B cell (primary cell): ENCODE measurements around the gene SARM1. TPM values are rescaled to one million over a fixed set of nuclear protein-coding genes. Genes with fewer than 3 reads are reported as not detected.

Experiments
- ATAC-seq: fragments of 200-7000 bp; cut with Tn5 transposase; one replicate; pipeline ENCODE4 v1.10.0; 2021; ENCODE audit warnings: low read depth, mild to moderate bottlenecking, moderate number of reproducible peaks, moderate library complexity
- CTCF ChIA-PET: fragments of 350-600 bp; sonication (Branson Sonifier 250); formaldehyde crosslinking; loops from one replicate; lab custom pipeline; 2021; ENCODE audit warnings: antibody characterized with exemption, inconsistent platforms; lab: Charles Lee
- POLR2A ChIA-PET: fragments of 350-600 bp; sonication (Branson Sonifier 250); formaldehyde crosslinking; loops from one replicate; lab custom pipeline; 2021; ENCODE audit warnings: antibody characterized with exemption; lab: Charles Lee
- DNase-seq: peaks from one replicate; pipeline ENCODE4 v3.0.0; 2013
- H2AFZ ChIP-seq: 2 replicates; pipeline ENCODE4 v1.6.1; 2012; ENCODE audit warnings: mild to moderate bottlenecking, low read depth, low read length; ENCODE audit not compliant: insufficient read depth, poor library complexity, severe bottlenecking
- H3K27ac ChIP-seq, 2 donors: 1 replicate in 1 of 2; 2 replicates in 1 of 2; pipeline ENCODE4 v1.5.1; 2012 to 2013; ENCODE audit warnings: low read length in 2 of 2, mild to moderate bottlenecking in 2 of 2, moderate library complexity in 1 of 2
- H3K27me3 ChIP-seq, 4 experiments: fragments of 200-600 bp in 1 of 4; sonication (generic) in 1 of 4; replicated peaks in 1 of 4; 1 replicate in 2 of 4; 2 replicates in 2 of 4; pipeline versions ENCODE4 v1.6.1 to v1.7.0; 2013 to 2016; ENCODE audit warnings: low read length in 3 of 4, mild to moderate bottlenecking in 2 of 4, mixed read lengths in 1 of 4, moderate library complexity in 1 of 4; ENCODE audit not compliant: insufficient read depth in 4 of 4, control insufficient read depth in 3 of 4; ENCODE audit errors: control extremely low read depth in 1 of 4
- H3K36me3 ChIP-seq, 2 experiments: replicated peaks in 1 of 2; 1 replicate in 1 of 2; 2 replicates in 1 of 2; pipeline versions ENCODE4 v1.6.1 to v1.7.1; 2013; ENCODE audit warnings: low read length in 1 of 2; ENCODE audit not compliant: insufficient read depth in 2 of 2, control insufficient read depth in 1 of 2; ENCODE audit errors: control extremely low read depth in 1 of 2, extremely low read depth in 1 of 2
- H3K4me1 ChIP-seq, 2 donors: fragments of 200-600 bp in 1 of 2; sonication (generic) in 1 of 2; 1 replicate in 1 of 2; 2 replicates in 1 of 2; pipeline versions ENCODE4 v1.5.1 to v1.6.1; 2013 to 2017; ENCODE audit warnings: low read length in 2 of 2; ENCODE audit not compliant: control insufficient read depth in 2 of 2, insufficient read depth in 2 of 2
- H3K4me2 ChIP-seq: replicated peaks from 2 replicates; pipeline ENCODE3; 2012; ENCODE audit warnings: mild to moderate bottlenecking, low read depth, low read length; ENCODE audit not compliant: poor library complexity, severe bottlenecking
- H3K4me3 ChIP-seq, 5 experiments: fragments of 200-600 bp in 1 of 5; sonication (generic) in 1 of 5; 1 replicate in 3 of 5; 2 replicates in 2 of 5; pipeline versions ENCODE4 v1.5.1 to v1.7.0; 2011 to 2016; ENCODE audit warnings: low read length in 4 of 5, mild to moderate bottlenecking in 4 of 5, low read depth in 2 of 5, control low read depth in 1 of 5, moderate library complexity in 1 of 5; ENCODE audit not compliant: insufficient read depth in 1 of 5; ENCODE audit errors: control extremely low read depth in 1 of 5, extremely low read depth in 1 of 5
- H3K79me2 ChIP-seq: fragments of 200-600 bp; sonication (generic); one replicate; pipeline ENCODE4 v1.6.0; 2016; ENCODE audit warnings: low read length; ENCODE audit not compliant: control insufficient read depth, insufficient read depth
- H3K9ac ChIP-seq: fragments of 200-600 bp; sonication (generic); 2 replicates; pipeline ENCODE4 v1.6.1; 2017; ENCODE audit warnings: mild to moderate bottlenecking, low read length, moderate library complexity
- H3K9me3 ChIP-seq, 3 donors: one replicate each; pipeline versions ENCODE4 v1.6.1 to v1.7.1; 2013; ENCODE audit warnings: low read length in 2 of 3; ENCODE audit not compliant: control insufficient read depth in 2 of 3, insufficient read depth in 1 of 3; ENCODE audit errors: control extremely low read depth in 1 of 3
- H4K20me1 ChIP-seq: 2 replicates; pipeline ENCODE4 v1.6.0; 2012; ENCODE audit warnings: mild to moderate bottlenecking, low read length; ENCODE audit not compliant: insufficient read depth, control insufficient read depth, poor library complexity, severe bottlenecking
- H3K27ac Mint-ChIP-seq: one replicate; pipeline ENCODE4 v1.8.0; 2021; ENCODE audit warnings: mixed read lengths
- H3K27me3 Mint-ChIP-seq: one replicate; pipeline ENCODE4 v1.8.0; 2021; ENCODE audit warnings: mixed read lengths
- H3K4me1 Mint-ChIP-seq: one replicate; pipeline ENCODE4 v1.8.0; 2021; ENCODE audit warnings: mixed read lengths
- H3K4me3 Mint-ChIP-seq: one replicate; pipeline ENCODE4 v1.8.0; 2021; ENCODE audit warnings: mixed read lengths
- H3K9me3 Mint-ChIP-seq: one replicate; pipeline ENCODE4 v1.8.0; 2022; ENCODE audit warnings: mixed read lengths; ENCODE audit not compliant: insufficient read depth
- CTCF ChIP-seq: fragments of 200-600 bp; IDR thresholded peaks from one replicate; pipeline ENCODE4 v1.8.0; 2022; ENCODE audit warnings: antibody characterized with exemption, mild to moderate bottlenecking
- EZH2 ChIP-seq: IDR thresholded peaks from 2 replicates; pipeline ENCODE4 v1.6.1; 2012; ENCODE audit warnings: borderline replicate concordance, low read depth, mild to moderate bottlenecking, moderate library complexity, low read length; ENCODE audit not compliant: insufficient read depth, poor library complexity, severe bottlenecking
- WGBS: methylation state at CpG from one replicate; pipeline ENCODE4 v1.1.5; 2013; ENCODE audit warnings: missing lambda C conversion rate; ENCODE audit not compliant: insufficient coverage; 5-methylcytosine and 5-hydroxymethylcytosine counted together
- intact Hi-C: fragments of 100-400 bp; cut with micrococcal nuclease; formaldehyde crosslinking; loops from one replicate; pipeline ENCODE4 v1.10.0; 2022
- polyA plus RNA-seq: library from polyadenylated mRNA; depleted of rRNA; stranded (reverse); fragments of >200 nt; gene quantifications from 2 replicates; pipeline ENCODE4 v1.2.3, GENCODE V29; 2012
- total RNA-seq, 2 donors: library from RNA; stranded (reverse); fragments of 120-200 nt in 1 of 2; gene quantifications; 1 replicate in 1 of 2; 2 replicates in 1 of 2; pipeline versions ENCODE4 v1.2.3 to v1.2.4, GENCODE V29; 2013 to 2022

SARM1 gene
- total and polyA plus RNA-seq, 2 donors (not counting 1 experiment from before 2014, with no cell fraction given): 22.5 to 32.8 TPM

GRCh38 chr17:28443901-28444638 lies 72.6 kb downstream of the SARM1 start:
- H3K79me2 ChIP-seq: no peaks in the 10 kb centered on the region
- ChIA-PET CTCF (no interaction called here), POLR2A (no interaction called here)
- no peak overlapping the region for H3K9ac ChIP-seq
- H2AFZ ChIP-seq: no peak overlapping the region
- H4K20me1 ChIP-seq: no peaks in the 10 kb centered on the region
- H3K9me3 Mint-ChIP-seq: no peaks in the 10 kb centered on the region
- ATAC-seq: no peak
- intact Hi-C loops: no loop called here
- no peak overlapping the region for H3K27ac ChIP-seq
- H3K36me3 ChIP-seq: no peaks in the 10 kb centered on the region
- no peak overlapping the region for H3K4me3 Mint-ChIP-seq
- no peak overlapping the region for H3K27ac Mint-ChIP-seq
- H3K4me3 ChIP-seq: no peak overlapping the region
- H3K9me3 ChIP-seq: peaks cover 0 to 7% (median 0%) of the 10 kb centered on the region in 3 donors
- H3K4me1 ChIP-seq: no peaks in the 10 kb centered on the region
- no peak overlapping the region for H3K4me2 ChIP-seq
- 97% methylated on average over 7 of the region's 9 CpGs for WGBS
- peaks cover 25% of the 10 kb centered on the region for H3K27me3 Mint-ChIP-seq
- peaks cover 0 to 3% (median under 1%) of the 10 kb centered on the region in 4 experiments for H3K27me3 ChIP-seq
- TF ChIP-seq CTCF (no peak), EZH2 (no peak)
- H3K4me1 Mint-ChIP-seq: no peaks in the 10 kb centered on the region
- no peak for DNase-seq

- DNase-seq (no peak), ATAC-seq (no peak)
- no peaks in the 10 kb centered on the region for H3K79me2 ChIP-seq
- ChIA-PET CTCF (no interaction called here), POLR2A (no interaction called here)
- H3K27ac ChIP-seq: no peak overlapping the region
- Mint-ChIP-seq H3K27me3 (peaks cover 27% of the 10 kb centered on the region), H3K4me3 (no peak overlapping the region), H3K4me1 (no peaks in the 10 kb centered on the region), H3K9me3 (peaks cover 10% of the 10 kb centered on the region), H3K27ac (no peak overlapping the region)
- no peak overlapping the region for H3K4me3 ChIP-seq
- no peaks in the 10 kb centered on the region for H4K20me1 ChIP-seq
- H3K4me2 ChIP-seq: no peak overlapping the region
- H3K27me3 ChIP-seq: peaks cover 0 to 2% (median 0%) of the 10 kb centered on the region in 4 experiments
- H3K9ac ChIP-seq: no peak overlapping the region
- TF ChIP-seq EZH2 (no peak), CTCF (no peak)
- H3K4me1 ChIP-seq: no peaks in the 10 kb centered on the region
- intact Hi-C loops: no loop called here
- H2AFZ ChIP-seq: no peak overlapping the region
- WGBS: 91% methylated on average over 5 of the region's 8 CpGs
- H3K9me3 ChIP-seq: peaks cover 0 to 7% (median 0%) of the 10 kb centered on the region in 3 donors
- no peaks in the 10 kb centered on the region for H3K36me3 ChIP-seq
These were observed 75.4 kb downstream of the SARM1 start for GRCh38 chr17:28446716-28447395.
